Stimulated activated naive B cell treated with anti-CD40 and anti-IgM and Interleukin-4, amounts not matched to agents 10 μg/mL and 1 μg/mL and 100 μg/mL, for 72 hours (primary cell): ENCODE data around the gene OR56B1.

ENCODE experiments used
- ATAC-seq, 2 donors: fragments of 150-1000 bp; cut with Tn5 transposase; replicated peaks; 2 replicates each; pipeline ENCODE4 v1.10.0; 2021; ENCODE audit warnings: moderate library complexity in 1 of 2
- DNase-seq: peaks from one replicate; pipeline ENCODE4 v3.0.0; 2021
- H3K27ac Mint-ChIP-seq: one replicate; pipeline ENCODE4 v1.8.0; 2022; ENCODE audit warnings: mild to moderate bottlenecking, mixed read lengths
- H3K27me3 Mint-ChIP-seq, 2 donors: one replicate each; pipeline ENCODE4 v1.8.0; 2022; ENCODE audit warnings: mixed read lengths in 2 of 2
- H3K36me3 Mint-ChIP-seq, 2 donors: one replicate each; pipeline ENCODE4 v1.8.0; 2022; ENCODE audit warnings: mixed read lengths in 2 of 2, mild to moderate bottlenecking in 1 of 2
- H3K4me1 Mint-ChIP-seq, 2 donors: one replicate each; pipeline ENCODE4 v1.8.0; 2022; ENCODE audit warnings: mixed read lengths in 2 of 2, mild to moderate bottlenecking in 1 of 2
- H3K4me3 Mint-ChIP-seq, 2 donors: one replicate each; pipeline ENCODE4 v1.8.0; 2022; ENCODE audit warnings: mild to moderate bottlenecking in 2 of 2, mixed read lengths in 2 of 2, moderate library complexity in 1 of 2
- H3K9me3 Mint-ChIP-seq, 2 donors: one replicate each; pipeline ENCODE4 v1.8.0; 2022; ENCODE audit warnings: mixed read lengths in 2 of 2, mild to moderate bottlenecking in 1 of 2

Gene OR56B1

DNA sequence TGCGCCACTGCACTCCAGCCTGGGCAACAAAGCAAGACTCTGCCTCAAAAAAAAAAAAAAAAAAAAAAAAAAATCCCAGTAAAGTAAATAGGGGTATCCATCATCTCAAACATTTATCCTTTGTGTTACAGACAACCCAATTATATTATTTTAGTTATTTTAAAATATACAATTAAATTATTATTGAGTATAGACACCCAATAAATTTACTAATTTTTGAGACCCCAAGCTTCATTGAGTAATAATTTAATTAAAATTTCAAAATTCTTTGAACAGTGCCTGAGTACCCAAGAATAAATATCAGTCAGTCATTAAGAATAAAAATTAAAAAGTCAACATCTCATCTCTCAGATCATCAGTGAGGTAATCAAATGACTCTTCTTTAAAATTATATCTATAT lies 17.7 kb downstream of the OR56B1 start, which contains the start of gene OR52N4:
TSS of gene OR52N4 (plus strand) at position 301 of the 400 bp plus-strand sequence. CDS start 498 bp downstream, outside the sequence.
- Mint-ChIP-seq H3K4me3 (no peak within 1 kb of the TSS), H3K4me1 (no peaks in the 10 kb centered on the region), H3K9me3 (no peaks in the 10 kb centered on the region)

DNA sequence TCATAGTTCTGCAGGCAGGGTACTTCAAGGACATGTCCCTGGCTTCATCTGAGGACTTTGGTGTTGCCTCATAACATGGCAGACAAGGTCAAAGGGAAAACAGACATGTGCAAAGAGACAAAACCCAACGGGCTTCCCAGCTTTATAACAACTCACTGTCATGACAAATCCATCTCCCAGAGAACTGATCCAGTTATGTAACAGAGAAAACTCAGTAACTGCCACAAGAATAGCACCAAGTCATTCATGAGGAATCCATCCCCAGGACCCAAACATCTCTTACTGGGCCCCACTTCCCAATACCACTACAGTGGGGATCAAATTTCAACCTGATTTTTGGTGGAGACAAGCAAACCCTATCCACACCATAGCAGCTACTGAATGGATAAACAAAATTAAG lies 30.8 kb downstream of the OR56B1 start:
- Mint-ChIP-seq H3K4me3 (no peak overlapping the region), H3K9me3 (no peaks in the 10 kb centered on the region), H3K4me1 (no peaks in the 10 kb centered on the region), H3K36me3 (no peaks in the 10 kb centered on the region), H3K27ac (no peak overlapping the region), H3K27me3 (peaks cover 0 to 5% of the 10 kb centered on the region in 2 donors)
- ATAC-seq: no peak
- no peak for DNase-seq

More for the DNA sequence above, 17.7 kb downstream of the OR56B1 start, which contains the start of gene OR52N4:
- DNase-seq (no peak), ATAC-seq (no peak)
- Mint-ChIP-seq H3K36me3 (peaks cover 0 to 4% of the 10 kb centered on the region in 2 donors), H3K27me3 (peaks cover 0 to 6% of the 10 kb centered on the region in 2 donors), H3K27ac (no peak within 1 kb of the TSS)

DNA sequence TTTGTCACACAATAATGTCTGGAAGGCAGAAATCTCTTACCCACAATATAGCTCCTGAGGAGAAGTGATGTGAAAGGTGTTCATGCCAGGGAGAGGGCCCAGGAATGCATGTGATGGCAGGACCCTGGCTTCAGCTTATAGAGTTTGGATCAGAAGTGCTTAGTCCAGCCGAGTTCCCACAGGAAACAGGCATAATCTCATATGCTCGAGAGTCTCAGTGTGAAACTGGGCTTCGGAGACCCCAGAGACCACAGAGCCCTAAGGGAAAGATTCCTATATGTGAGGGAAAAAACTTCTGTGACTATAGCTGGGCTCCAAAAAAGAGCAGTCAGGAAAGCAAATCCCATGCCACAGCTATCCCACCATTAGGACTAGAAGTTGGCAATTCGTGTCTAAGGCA lies 47.0 kb downstream of the OR56B1 start, which contains the start of gene OR52N5:
TSS of gene OR52N5 (minus strand) at position 101 of the 400 bp plus-strand sequence. CDS start 4,721 bp downstream, outside the sequence.
- no peak for DNase-seq
- Mint-ChIP-seq H3K4me1 (no peaks in the 10 kb centered on the region), H3K9me3 (no peaks in the 10 kb centered on the region), H3K27ac (no peak within 1 kb of the TSS), H3K27me3 (peaks cover 18 to 20% of the 10 kb centered on the region in 2 donors), H3K4me3 (no peak within 1 kb of the TSS), H3K36me3 (no peaks in the 10 kb centered on the region)
- no peak for ATAC-seq
